ENCODE data around the gene MOCOS.
A peak's percentile ranks its signal among the peaks of the same experiment; 100 is the strongest.

Gene MOCOS

GRCh38 chr18:36284671-36285295, 97.5 kb downstream of the MOCOS start:
- no peak overlapping the region for H3K4me3 ChIP-seq (ENCODE audit: low read depth, low read length)
- POLR2A ChIA-PET, result no interaction called here
- TF ChIP-seq CTCF (tag by site-specific recombination; IDR thresholded peaks at IDR 0.05), result peak; percentile 80; the same call in 1 of the 2 replicates
- TF ChIP-seq ZNF654 (tag by site-specific recombination; IDR thresholded peaks at IDR 0.05; ENCODE audit: low read depth), result peak; percentile 94
- TF ChIP-seq ZNF488 (tag by site-specific recombination; IDR thresholded peaks at IDR 0.05), result no peak
- no peaks in the 10 kb centered on the region for H3K36me3 ChIP-seq (ENCODE audit: control insufficient read depth in 2 of 2, insufficient read depth in 1 of 2, low read length in 2 of 2)
- CTCF ChIA-PET, result interaction anchor here (0.6 to 10.0 kb wide), 41 partner anchors 8 to 1054 kb away, joined by 3 to 181 read pairs (median 3); partner anchors contain the start of gene SLC39A6
- no peaks in the 10 kb centered on the region for H3K4me1 ChIP-seq (ENCODE audit: control insufficient read depth, insufficient read depth, low read length)
- H3K9me3 ChIP-seq (ENCODE audit: control insufficient read depth, insufficient read depth, low read depth, low read length), result no peaks in the 10 kb centered on the region
- H3K27ac ChIP-seq (ENCODE audit: extremely low read depth, low read depth, low read length), result no peak overlapping the region

DNA sequence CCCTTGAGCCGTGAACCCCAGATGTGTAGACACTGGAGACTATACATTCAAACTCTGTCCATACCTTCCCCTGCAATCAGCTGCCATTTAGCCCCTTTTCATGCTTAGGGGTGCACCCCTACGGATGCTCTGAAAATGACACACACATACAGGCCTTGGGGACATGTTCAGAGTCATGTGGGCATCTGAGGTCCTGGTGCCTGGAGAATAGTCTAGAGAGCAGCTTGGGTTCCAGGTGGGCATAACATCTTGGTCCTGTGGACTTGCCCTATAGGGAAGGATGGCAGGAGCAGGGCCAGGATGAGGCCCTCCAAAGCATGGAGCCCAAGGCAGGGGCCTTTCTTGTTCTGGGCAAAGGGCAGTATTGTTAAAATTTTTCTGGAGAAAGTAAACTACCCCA, 100.4 kb downstream of the MOCOS start:
- Histone ChIP-seq H3K27ac (ENCODE audit: extremely low read depth, low read depth, low read length) (no peak overlapping the region), H3K4me1 (ENCODE audit: control insufficient read depth, insufficient read depth, low read length) (no peaks in the 10 kb centered on the region), H3K36me3 (ENCODE audit: control insufficient read depth in 2 of 2, insufficient read depth in 1 of 2, low read length in 2 of 2) (no peaks in the 10 kb centered on the region), H3K4me3 (ENCODE audit: low read depth, low read length) (no peak overlapping the region), H3K9me3 (ENCODE audit: control insufficient read depth, insufficient read depth, low read depth, low read length) (no peaks in the 10 kb centered on the region)
- CTCF ChIA-PET, result interaction anchor here (0.6 to 10.0 kb wide), 4 partner anchors 191 to 531 kb away, joined by 3 to 181 read pairs (median 4); no protein-coding TSS in a partner anchor
- POLR2A ChIA-PET, result no interaction called here
- TF ChIP-seq ZNF184 (tag by site-specific recombination; IDR thresholded peaks at IDR 0.05), result no peak
- TF ChIP-seq, protein P1, sequence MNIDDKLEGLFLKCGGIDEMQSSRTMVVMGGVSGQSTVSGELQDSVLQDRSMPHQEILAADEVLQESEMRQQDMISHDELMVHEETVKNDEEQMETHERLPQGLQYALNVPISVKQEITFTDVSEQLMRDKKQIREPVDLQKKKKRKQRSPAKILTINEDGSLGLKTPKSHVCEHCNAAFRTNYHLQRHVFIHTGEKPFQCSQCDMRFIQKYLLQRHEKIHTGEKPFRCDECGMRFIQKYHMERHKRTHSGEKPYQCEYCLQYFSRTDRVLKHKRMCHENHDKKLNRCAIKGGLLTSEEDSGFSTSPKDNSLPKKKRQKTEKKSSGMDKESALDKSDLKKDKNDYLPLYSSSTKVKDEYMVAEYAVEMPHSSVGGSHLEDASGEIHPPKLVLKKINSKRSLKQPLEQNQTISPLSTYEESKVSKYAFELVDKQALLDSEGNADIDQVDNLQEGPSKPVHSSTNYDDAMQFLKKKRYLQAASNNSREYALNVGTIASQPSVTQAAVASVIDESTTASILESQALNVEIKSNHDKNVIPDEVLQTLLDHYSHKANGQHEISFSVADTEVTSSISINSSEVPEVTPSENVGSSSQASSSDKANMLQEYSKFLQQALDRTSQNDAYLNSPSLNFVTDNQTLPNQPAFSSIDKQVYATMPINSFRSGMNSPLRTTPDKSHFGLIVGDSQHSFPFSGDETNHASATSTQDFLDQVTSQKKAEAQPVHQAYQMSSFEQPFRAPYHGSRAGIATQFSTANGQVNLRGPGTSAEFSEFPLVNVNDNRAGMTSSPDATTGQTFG (tag by site-specific recombination; IDR thresholded peaks at IDR 0.05; ENCODE audit: borderline replicate concordance), result no peak
- no peak for TF ChIP-seq PRDM6 (tag by site-specific recombination; IDR thresholded peaks at IDR 0.05)
- TF ChIP-seq, protein P2, sequence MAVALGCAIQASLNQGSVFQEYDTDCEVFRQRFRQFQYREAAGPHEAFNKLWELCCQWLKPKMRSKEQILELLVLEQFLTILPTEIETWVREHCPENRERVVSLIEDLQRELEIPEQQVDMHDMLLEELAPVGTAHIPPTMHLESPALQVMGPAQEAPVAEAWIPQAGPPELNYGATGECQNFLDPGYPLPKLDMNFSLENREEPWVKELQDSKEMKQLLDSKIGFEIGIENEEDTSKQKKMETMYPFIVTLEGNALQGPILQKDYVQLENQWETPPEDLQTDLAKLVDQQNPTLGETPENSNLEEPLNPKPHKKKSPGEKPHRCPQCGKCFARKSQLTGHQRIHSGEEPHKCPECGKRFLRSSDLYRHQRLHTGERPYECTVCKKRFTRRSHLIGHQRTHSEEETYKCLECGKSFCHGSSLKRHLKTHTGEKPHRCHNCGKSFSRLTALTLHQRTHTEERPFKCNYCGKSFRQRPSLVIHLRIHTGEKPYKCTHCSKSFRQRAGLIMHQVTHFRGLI (tag by site-specific recombination; IDR thresholded peaks at IDR 0.05), result no peak
- TF ChIP-seq CTCF (tag by site-specific recombination; IDR thresholded peaks at IDR 0.05), result no peak
- TF ChIP-seq ZNF280C (tag by site-specific recombination; IDR thresholded peaks at IDR 0.05), result no peak
- TF ChIP-seq ZNF677 (tag by site-specific recombination; IDR thresholded peaks at IDR 0.05), result no peak
- TF ChIP-seq SCRT1 (tag by site-specific recombination; IDR thresholded peaks at IDR 0.05; ENCODE audit: borderline replicate concordance), result no peak
- TF ChIP-seq KLF10 (tag by site-specific recombination; IDR thresholded peaks at IDR 0.05), result no peak
- no peak for TF ChIP-seq KLF8 (tag by site-specific recombination; IDR thresholded peaks at IDR 0.05)
- TF ChIP-seq IKZF3 (tag by site-specific recombination; IDR thresholded peaks at IDR 0.05), result no peak
- TF ChIP-seq ZNF292 (tag by site-specific recombination; IDR thresholded peaks at IDR 0.05; ENCODE audit: borderline replicate concordance, low read depth), result no peak
- TF ChIP-seq, protein P3, sequence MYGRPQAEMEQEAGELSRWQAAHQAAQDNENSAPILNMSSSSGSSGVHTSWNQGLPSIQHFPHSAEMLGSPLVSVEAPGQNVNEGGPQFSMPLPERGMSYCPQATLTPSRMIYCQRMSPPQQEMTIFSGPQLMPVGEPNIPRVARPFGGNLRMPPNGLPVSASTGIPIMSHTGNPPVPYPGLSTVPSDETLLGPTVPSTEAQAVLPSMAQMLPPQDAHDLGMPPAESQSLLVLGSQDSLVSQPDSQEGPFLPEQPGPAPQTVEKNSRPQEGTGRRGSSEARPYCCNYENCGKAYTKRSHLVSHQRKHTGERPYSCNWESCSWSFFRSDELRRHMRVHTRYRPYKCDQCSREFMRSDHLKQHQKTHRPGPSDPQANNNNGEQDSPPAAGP (tag by site-specific recombination; IDR thresholded peaks at IDR 0.05), result no peak
- TF ChIP-seq FEZF1 (tag by site-specific recombination; IDR thresholded peaks at IDR 0.05), result no peak
- no peak for TF ChIP-seq BCL11B (tag by site-specific recombination; IDR thresholded peaks at IDR 0.05; ENCODE audit: low read depth)
- no peak for TF ChIP-seq HOXD13 (CRISPR knock-in tag; IDR thresholded peaks at IDR 0.05; ENCODE audit: borderline replicate concordance)
